HG02642 (cell line): ENCODE data around the gene PRMT3.
A peak's percentile ranks its signal among the peaks of the same experiment; 100 is the strongest.
"Not testable (repeated sequence)": the region's sequence is repeated elsewhere in the genome, so short reads cannot be mapped to it uniquely, and the experiment has no call there.

ENCODE experiments used
- ATAC-seq: cut with Tn5 transposase; IDR thresholded peaks from one replicate; pipeline ENCODE4 v1.9.1; 2021; ENCODE audit warnings: mild to moderate bottlenecking; ENCODE audit not compliant: unreplicated experiment, poor library complexity

PRMT3 gene

GRCh38 chr11:20387261-20388095, at the start of gene PRMT3:
Gene PRMT3 (plus strand): TSS chr11:20387716. CDS start chr11:20387747, 31 bp downstream.
- peak; percentile 87 for ATAC-seq

DNA sequence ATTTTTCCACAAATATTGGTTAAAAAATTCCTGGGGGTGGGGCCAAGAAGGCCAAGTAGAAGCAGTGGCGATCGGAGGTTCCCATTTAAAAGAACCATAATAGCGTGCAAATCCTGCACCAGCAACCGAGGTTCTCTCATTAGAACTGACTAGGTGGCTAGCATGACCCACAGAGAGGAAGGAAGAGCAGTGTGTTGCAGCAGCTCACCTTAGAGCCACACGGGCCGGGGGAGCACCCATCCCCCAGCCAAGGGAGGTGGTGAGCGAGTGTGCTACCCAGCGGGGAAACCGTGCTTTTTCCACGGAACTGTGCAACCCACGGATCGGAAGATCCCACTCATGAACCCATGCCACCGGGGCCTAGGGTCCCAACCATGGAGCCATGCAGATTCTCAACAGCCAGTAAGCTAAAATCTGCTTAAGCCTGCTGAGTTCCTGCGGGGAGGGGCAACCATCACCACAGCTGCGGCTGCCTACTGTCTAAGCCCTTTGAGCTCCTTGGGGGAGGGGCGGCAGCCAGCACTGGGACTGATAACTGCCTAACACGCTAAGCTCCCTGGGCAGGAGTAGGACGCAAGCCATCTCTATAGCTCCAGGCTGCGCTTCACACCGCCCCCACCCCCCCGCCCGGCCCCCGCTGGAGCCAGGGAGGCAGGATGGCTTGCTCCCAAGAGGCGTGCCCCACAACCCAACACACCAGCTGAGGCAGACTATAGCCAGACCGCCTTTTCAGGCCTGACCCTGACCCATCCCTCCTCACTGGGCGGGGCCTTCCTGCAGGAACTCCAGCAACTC, 45.0 kb upstream of the PRMT3 start:
- ATAC-seq: no peak

DNA sequence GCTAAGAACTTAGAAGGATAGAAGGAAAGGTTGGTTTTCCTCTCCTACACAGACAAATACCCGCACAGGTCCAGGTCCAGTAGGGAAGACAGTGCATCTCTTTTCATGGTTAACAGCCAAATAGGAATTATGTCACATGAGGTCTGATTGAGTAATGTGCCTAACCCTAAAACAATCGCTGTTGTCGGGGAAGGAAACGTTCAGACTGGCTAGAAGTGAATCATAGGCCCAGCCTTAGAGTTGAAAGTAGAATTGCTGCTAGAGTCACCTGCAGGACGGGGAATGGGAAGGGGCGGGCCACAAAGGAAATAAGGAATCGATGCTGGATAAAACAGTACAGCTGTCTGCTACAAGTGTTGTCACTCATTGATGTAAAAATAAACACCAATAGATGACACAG, 36.4 kb upstream of the PRMT3 start:
- no peak for ATAC-seq

GRCh38 chr11:20351751-20352262, 35.7 kb upstream of the PRMT3 start:
- ATAC-seq: no peak

GRCh38 chr11:20353829-20354434, 33.6 kb upstream of the PRMT3 start:
- ATAC-seq: peak; percentile 51

- peak; percentile 82 for ATAC-seq
Observed at GRCh38 chr11:20355221-20356219, 32.0 kb upstream of the PRMT3 start.

- no peak for ATAC-seq
Observed at GRCh38 chr11:20357150-20357549, 30.4 kb upstream of the PRMT3 start.

GRCh38 chr11:20360650-20361049, 26.9 kb upstream of the PRMT3 start:
- no peak for ATAC-seq

DNA sequence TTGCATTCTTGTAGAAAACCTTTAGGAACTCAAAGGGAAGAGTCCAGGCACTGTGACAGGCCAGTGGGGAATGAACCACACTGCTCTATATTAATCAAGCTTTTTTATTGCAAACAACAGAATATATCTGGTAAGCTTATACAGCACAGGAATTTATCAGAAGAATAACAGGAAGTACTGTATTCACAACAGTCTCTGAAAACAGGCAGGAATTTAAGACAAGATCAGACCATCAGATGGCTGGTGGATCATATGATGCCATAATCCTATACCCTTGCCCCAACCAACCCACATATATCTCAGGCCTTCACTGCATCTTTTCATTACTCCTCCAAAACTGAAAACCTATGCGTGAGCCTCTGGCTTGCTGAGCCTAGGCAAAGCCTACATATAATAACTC, 25.0 kb upstream of the PRMT3 start:
- ATAC-seq: no peak

DNA sequence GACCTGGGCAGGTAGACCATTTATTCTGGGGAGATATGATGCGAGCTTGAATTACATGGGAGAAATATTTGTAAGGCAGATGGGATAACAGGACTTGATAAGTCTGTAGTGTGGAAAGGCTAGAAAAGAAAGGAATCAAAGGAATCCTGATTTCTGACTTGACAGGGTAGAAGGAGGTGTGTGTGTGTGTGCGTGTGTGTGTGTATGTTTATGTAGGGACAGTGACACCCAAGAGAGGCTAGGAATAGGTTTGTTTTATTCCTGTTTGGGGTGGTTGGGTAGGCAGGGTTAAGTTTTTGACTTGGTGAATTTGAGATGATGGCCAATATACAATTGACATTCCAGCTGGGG, 24.4 kb upstream of the PRMT3 start:
- ATAC-seq: peak; percentile 14

GRCh38 chr11:20363500-20364340, 23.8 kb upstream of the PRMT3 start, which contains the start of gene HTATIP2:
Gene HTATIP2 (plus strand): TSS chr11:20363714. CDS start chr11:20364238, 524 bp downstream.
- ATAC-seq: peak; percentile 97

DNA sequence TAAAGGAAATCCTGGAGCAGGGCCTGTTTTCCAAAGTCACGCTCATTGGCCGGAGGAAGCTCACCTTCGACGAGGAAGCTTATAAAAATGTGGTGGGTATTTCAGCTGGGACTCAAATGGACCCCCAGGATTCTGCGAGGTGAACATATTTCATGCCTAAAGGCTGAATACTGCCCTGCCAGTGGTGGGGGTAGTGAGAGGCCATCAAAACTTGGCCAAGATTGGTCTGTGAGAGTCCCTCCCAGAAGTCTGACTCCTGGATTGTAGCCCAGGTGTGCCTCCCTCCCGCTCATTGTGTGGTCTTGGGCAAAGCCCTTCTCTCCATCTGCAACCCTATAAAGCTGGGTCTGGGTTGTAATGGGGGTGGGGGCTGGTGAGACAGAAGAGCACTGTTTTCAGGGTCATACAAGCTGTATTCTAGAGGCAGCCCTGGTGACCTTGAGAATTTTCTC, 23.1 kb upstream of the PRMT3 start:
- ATAC-seq: no peak

- ATAC-seq: not testable (repeated sequence)
Observed at GRCh38 chr11:20365465-20365864, 22.1 kb upstream of the PRMT3 start.

DNA sequence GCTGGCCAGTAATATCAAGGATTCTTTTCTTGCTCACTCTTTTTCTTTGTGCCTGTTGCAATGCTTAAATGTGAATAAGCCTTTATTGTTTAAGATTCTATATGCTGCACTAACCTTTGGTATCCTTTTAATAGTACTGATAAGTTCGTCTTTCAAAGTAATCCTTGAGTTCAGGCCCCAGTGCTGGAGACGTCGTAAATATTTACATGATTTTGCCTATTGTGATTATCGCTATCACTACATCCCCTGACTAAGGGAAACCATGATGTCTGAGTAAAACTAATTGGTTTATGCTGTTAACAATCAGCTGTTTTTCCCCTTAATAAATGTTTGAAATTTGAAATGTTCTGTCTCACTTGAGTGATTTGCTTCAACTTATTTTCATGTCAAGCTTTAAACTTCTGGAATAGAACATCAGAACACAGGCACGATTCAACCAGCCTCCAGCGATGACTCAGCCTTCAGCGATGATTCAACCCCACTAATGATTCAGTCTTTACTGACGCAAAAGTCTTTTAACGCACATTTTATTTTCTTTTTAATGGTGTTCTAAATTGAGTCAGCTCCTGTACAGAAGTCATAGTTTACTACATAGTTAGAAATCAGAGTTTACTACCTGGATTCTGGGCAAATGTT, 20.1 kb upstream of the PRMT3 start:
- ATAC-seq: no peak

GRCh38 chr11:20368438-20368837, 19.1 kb upstream of the PRMT3 start:
- no peak for ATAC-seq

GRCh38 chr11:20369826-20370225, 17.7 kb upstream of the PRMT3 start:
- no peak for ATAC-seq

- ATAC-seq: no peak
Observed at GRCh38 chr11:20372081-20372626, 15.4 kb upstream of the PRMT3 start.

GRCh38 chr11:20373147-20373546, 14.4 kb upstream of the PRMT3 start:
- ATAC-seq: no peak
